ENCODE measurements around the gene NHS.

Gene NHS

GRCh38 chrX:17633546-17633945 lies 258.5 kb downstream of the NHS start:
- no peak for DNase-seq

GRCh38 chrX:17634542-17635207 lies 259.7 kb downstream of the NHS start:
- DNase-seq, result no peak

GRCh38 chrX:17635231-17635630 lies 260.2 kb downstream of the NHS start:
- DNase-seq, result no peak

GRCh38 chrX:17637235-17637634 lies 262.2 kb downstream of the NHS start:
- no peak for DNase-seq

- no peak for DNase-seq
These were observed 263.7 kb downstream of the NHS start for GRCh38 chrX:17638731-17639130.

- DNase-seq, result no peak
These were observed 267.9 kb downstream of the NHS start for GRCh38 chrX:17642891-17643290.

- no peak for DNase-seq
These were observed 268.5 kb downstream of the NHS start for GRCh38 chrX:17643528-17643927.

- DNase-seq, result no peak
These were observed 269.0 kb downstream of the NHS start for GRCh38 chrX:17644001-17644400.

- peak; percentile 40 to 62 for DNase-seq
These were observed 279.1 kb downstream of the NHS start for GRCh38 chrX:17654116-17654515.

- DNase-seq, result no peak
These were observed 280.4 kb downstream of the NHS start for GRCh38 chrX:17655211-17656034.

- DNase-seq, result no peak
These were observed 281.0 kb downstream of the NHS start for GRCh38 chrX:17656035-17656418.

- no peak for DNase-seq
These were observed 281.6 kb downstream of the NHS start for GRCh38 chrX:17656556-17656955.

- DNase-seq, result no peak
These were observed 287.4 kb downstream of the NHS start for GRCh38 chrX:17662391-17662790.

GRCh38 chrX:17668929-17669328 lies 293.9 kb downstream of the NHS start:
- DNase-seq, result no peak

GRCh38 chrX:17669458-17669857 lies 294.5 kb downstream of the NHS start:
- no peak for DNase-seq

- DNase-seq, result no peak
These were observed 294.9 kb downstream of the NHS start for GRCh38 chrX:17669891-17670290.

GRCh38 chrX:17670874-17671273 lies 295.9 kb downstream of the NHS start:
- DNase-seq, result no peak

GRCh38 chrX:17674601-17675000 lies 299.6 kb downstream of the NHS start:
- DNase-seq, result no peak

- DNase-seq, result no peak
These were observed 304.3 kb downstream of the NHS start for GRCh38 chrX:17679261-17679660.

- DNase-seq, result no peak
These were observed 304.8 kb downstream of the NHS start for GRCh38 chrX:17679820-17680219.

GRCh38 chrX:17680732-17681413 lies 305.9 kb downstream of the NHS start:
- DNase-seq, result no peak

GRCh38 chrX:17682259-17682658 lies 307.3 kb downstream of the NHS start:
- DNase-seq, result peak in 1 of 2 experiments; percentile 15

GRCh38 chrX:17685026-17685425 lies 310.0 kb downstream of the NHS start:
- no peak for DNase-seq

- DNase-seq, result no peak
These were observed 312.6 kb downstream of the NHS start for GRCh38 chrX:17687648-17688047.
